ENCODE results near the gene KLHL11. TPM values are rescaled to one million over a fixed set of nuclear protein-coding genes. Genes with fewer than 3 reads are reported as not detected.
"Not testable (repeated sequence)": the region's sequence is repeated elsewhere in the genome, so short reads cannot be mapped to it uniquely, and the experiment has no call there.

The KLHL11 gene
- total and polyA plus RNA-seq, 2 experiments from 2014 or later: 8.7 to 25.5 TPM

DNA sequence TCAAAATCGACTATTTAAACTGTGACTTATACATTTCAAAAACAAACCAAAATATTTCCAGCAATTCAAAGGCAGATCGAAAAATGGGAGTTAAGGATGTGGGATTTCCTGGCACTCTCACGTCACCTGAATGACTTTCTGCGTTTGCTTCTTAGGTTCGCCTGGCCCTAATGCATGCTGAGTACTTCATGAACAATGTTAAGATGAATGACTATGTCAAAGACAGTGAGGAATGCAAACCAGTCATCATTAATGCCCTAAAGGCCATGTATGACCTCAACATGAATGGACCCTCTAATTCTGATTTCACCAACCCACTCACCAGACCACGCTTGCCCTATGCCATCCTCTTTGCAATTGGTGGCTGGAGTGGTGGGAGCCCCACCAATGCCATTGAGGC, 20.3 kb downstream of the KLHL11 start (continued):
- no peak for TF ChIP-seq ZNF462 (CRISPR knock-in tag; IDR thresholded peaks at IDR 0.05)
- no peak for TF ChIP-seq STAT1 (IDR thresholded peaks at IDR 0.05; ENCODE audit: unreplicated experiment)

DNA sequence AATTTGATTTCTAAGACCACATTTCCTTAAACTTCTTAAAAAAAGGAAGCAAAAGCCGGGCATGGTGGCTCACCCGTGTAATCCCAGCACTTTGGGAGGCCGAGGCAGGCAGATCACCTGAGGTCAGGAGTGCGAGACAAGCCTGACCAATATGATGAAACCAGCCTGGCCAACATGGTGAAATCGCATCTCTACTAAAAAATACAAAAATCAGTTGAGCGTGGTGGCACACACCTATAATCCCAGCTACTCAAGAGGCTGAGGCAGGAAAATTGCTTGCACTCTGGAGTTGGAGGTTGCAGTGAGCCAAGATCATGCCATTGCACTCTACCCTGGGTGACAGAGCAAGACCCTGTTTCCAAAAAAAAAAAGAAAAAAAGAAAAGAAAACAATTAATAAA, 24.4 kb downstream of the KLHL11 start:
- not testable (repeated sequence) for H3K79me2 ChIP-seq (replicated peaks; ENCODE audit: insufficient read depth); H3K4me2 ChIP-seq; H3K27ac Mint-ChIP-seq; H3K4me3 Mint-ChIP-seq; H3F3A ChIP-seq (replicated peaks; ENCODE audit: low read depth); H3K27me3 Mint-ChIP-seq (ENCODE audit: insufficient read depth, low read depth, poor library complexity); H3K27me3 ChIP-seq (ENCODE audit: insufficient read depth); ATAC-seq; H3K9me2 ChIP-seq (ENCODE audit: insufficient read depth); H3K4me1 ChIP-seq (ENCODE audit: insufficient read depth); H3K36me3 ChIP-seq (ENCODE audit: insufficient read depth); H4K20me1 ChIP-seq (replicated peaks; ENCODE audit: insufficient read depth); H3K27ac ChIP-seq (ENCODE audit: low read depth); H3K36me3 Mint-ChIP-seq (ENCODE audit: low read depth); DNase-seq (ENCODE audit: low spot score); H3K9me3 Mint-ChIP-seq; H3K4me1 Mint-ChIP-seq; H2AFZ ChIP-seq; H3K4me3 ChIP-seq

- H4K20me1 ChIP-seq (replicated peaks; ENCODE audit: insufficient read depth); H3K9me2 ChIP-seq (ENCODE audit: insufficient read depth); DNase-seq (ENCODE audit: low spot score); ATAC-seq; H3K36me3 Mint-ChIP-seq (ENCODE audit: low read depth); H3K4me3 ChIP-seq; H3K4me1 ChIP-seq (ENCODE audit: insufficient read depth); H3K36me3 ChIP-seq (ENCODE audit: insufficient read depth); H3K4me2 ChIP-seq; H3K9me3 Mint-ChIP-seq; H3K27ac Mint-ChIP-seq; H3K4me3 Mint-ChIP-seq; H2AFZ ChIP-seq; H3K27me3 ChIP-seq (ENCODE audit: insufficient read depth); H3K27ac ChIP-seq (ENCODE audit: low read depth); H3K27me3 Mint-ChIP-seq (ENCODE audit: insufficient read depth, low read depth, poor library complexity); H3F3A ChIP-seq (replicated peaks; ENCODE audit: low read depth); H3K4me1 Mint-ChIP-seq: not testable (repeated sequence)
- H3K79me2 ChIP-seq (replicated peaks; ENCODE audit: insufficient read depth): peaks cover 10% of the 10 kb centered on the region; the same call in 1 of the 2 replicates
Observed at GRCh38 chr17:41839448-41839847, 25.8 kb downstream of the KLHL11 start.
